ENCODE measurements around the gene THADA.

- TF ChIP-seq CTCF (IDR thresholded peaks at IDR 0.05) = no peak
- TF ChIP-seq POLR2A (IDR thresholded peaks at IDR 0.05) = no peak
Measured at GRCh38 chr2:43270461-43270860, 325.4 kb downstream of the THADA start.

Data from upper lobe of left lung (tissue), 4 donors.